ENCODE measurements around the gene UCMA.

UCMA gene

GRCh38 chr10:13184276-13184675, 49.9 kb downstream of the UCMA start:
- DNase-seq, result no peak

GRCh38 chr10:13183625-13184024, 50.5 kb downstream of the UCMA start:
- no peak for DNase-seq

- DNase-seq, result no peak
Measured at GRCh38 chr10:13182424-13182823, 51.8 kb downstream of the UCMA start.

GRCh38 chr10:13180788-13181187, 53.4 kb downstream of the UCMA start:
- DNase-seq, result no peak

- no peak for DNase-seq
Measured at GRCh38 chr10:13173616-13174015, 60.6 kb downstream of the UCMA start.

Measured in DMS153 (cell line).